ENCODE data around the gene LRRC59. TPM values are rescaled to one million over a fixed set of nuclear protein-coding genes. Genes with fewer than 3 reads are reported as not detected.

LRRC59 gene
- total RNA-seq, 1 experiment from 2014 or later: 177 TPM

DNA sequence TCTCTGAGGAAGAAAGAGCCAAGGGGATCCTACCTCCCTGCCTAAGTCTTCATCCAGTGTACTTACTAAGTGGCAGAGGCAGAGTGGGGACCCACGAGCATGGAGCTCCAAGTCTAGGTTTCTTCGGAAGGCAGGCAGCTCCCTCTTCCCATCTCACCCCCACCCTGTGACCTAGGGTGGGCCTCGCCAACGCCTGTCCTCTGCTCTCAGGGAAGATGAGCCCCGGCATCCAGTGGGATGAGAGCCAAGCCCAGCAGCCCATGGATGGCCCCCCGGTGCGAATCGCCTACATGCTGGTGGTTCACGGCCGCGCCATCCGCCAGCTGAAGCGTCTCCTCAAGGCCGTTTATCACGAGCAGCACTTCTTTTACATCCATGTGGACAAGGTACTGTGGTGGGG is 43.1 kb downstream of the LRRC59 start:
- peaks cover 36% of the 10 kb centered on the region for H3K36me3 ChIP-seq (ENCODE audit: insufficient read depth, low read length, poor library complexity, severe bottlenecking)
- no peak for TF ChIP-seq EZH2 (IDR thresholded peaks at IDR 0.05; ENCODE audit: borderline replicate concordance, low read depth, low read length, poor library complexity, severe bottlenecking)
- TF ChIP-seq, protein P1, sequence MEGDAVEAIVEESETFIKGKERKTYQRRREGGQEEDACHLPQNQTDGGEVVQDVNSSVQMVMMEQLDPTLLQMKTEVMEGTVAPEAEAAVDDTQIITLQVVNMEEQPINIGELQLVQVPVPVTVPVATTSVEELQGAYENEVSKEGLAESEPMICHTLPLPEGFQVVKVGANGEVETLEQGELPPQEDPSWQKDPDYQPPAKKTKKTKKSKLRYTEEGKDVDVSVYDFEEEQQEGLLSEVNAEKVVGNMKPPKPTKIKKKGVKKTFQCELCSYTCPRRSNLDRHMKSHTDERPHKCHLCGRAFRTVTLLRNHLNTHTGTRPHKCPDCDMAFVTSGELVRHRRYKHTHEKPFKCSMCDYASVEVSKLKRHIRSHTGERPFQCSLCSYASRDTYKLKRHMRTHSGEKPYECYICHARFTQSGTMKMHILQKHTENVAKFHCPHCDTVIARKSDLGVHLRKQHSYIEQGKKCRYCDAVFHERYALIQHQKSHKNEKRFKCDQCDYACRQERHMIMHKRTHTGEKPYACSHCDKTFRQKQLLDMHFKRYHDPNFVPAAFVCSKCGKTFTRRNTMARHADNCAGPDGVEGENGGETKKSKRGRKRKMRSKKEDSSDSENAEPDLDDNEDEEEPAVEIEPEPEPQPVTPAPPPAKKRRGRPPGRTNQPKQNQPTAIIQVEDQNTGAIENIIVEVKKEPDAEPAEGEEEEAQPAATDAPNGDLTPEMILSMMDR (conservative IDR thresholded peaks at IDR 0.05; ENCODE audit: low read depth, low read length): no peak
- H3K27me3 ChIP-seq (replicated peaks; ENCODE audit: insufficient read depth, low read depth, low read length, poor library complexity): no peaks in the 10 kb centered on the region
- no peak overlapping the region for H3K4me3 ChIP-seq (ENCODE audit: low read depth, low read length, poor library complexity, severe bottlenecking)
- intact Hi-C loops (cut with micrococcal nuclease; ENCODE audit: unreplicated experiment): no loop called here
- POLR2A ChIA-PET (ENCODE audit: low non-redundant PET): interaction anchor here (0.6 kb wide), 1 partner anchor 36 kb away, joined by 3 read pairs; no protein-coding TSS in a partner anchor
- no peaks in the 10 kb centered on the region for H3K4me1 ChIP-seq (ENCODE audit: insufficient read depth, low read length, poor library complexity, severe bottlenecking)
- no peak overlapping the region for H3K27ac ChIP-seq (ENCODE audit: low read depth, low read length, poor library complexity, severe bottlenecking)
- no peak for DNase-seq (ENCODE audit: low spot score)
- no TSS peak for BruUV-seq (replicated peaks)
- H3K9me3 ChIP-seq (ENCODE audit: low read depth, low read length, poor library complexity, severe bottlenecking): no peaks in the 10 kb centered on the region
- CTCF ChIA-PET: no interaction called here

DNA sequence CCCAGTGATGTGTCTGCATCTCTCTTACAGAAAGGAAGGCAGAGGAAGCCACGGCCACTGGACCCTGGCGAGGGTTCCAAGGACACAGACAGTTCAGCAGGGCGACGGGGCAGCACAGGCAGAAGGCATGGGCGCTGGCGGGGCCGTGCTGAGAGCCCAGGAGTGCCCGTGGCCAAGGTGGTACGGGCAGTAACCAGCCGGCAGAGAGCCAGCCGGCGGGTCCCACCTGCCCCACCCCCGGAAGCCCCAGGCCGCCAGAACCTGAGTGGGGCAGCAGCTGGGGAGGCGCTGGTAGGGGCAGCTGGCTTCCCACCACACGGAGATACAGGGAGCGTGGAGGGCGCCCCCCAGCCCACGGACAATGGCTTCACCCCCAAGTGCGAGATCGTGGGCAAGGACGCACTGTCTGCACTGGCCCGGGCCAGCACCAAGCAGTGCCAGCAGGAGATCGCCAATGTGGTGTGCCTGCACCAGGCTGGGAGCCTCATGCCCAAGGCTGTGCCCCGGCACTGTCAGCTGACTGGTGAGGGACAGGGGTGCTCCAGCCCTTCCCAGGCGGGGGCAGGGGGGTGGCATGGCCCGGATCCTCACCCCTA is 43.6 kb downstream of the LRRC59 start:
- peaks cover 32% of the 10 kb centered on the region for H3K36me3 ChIP-seq (ENCODE audit: insufficient read depth, low read length, poor library complexity, severe bottlenecking)
- no TSS peak for BruUV-seq (replicated peaks)
- POLR2A ChIA-PET (ENCODE audit: low non-redundant PET): interaction anchor here (0.6 kb wide), 1 partner anchor 36 kb away, joined by 3 read pairs; no protein-coding TSS in a partner anchor

GRCh38 chr17:50352693-50353599 is 44.4 kb downstream of the LRRC59 start:
- intact Hi-C loops (cut with micrococcal nuclease; ENCODE audit: unreplicated experiment): no loop called here
- no peak for DNase-seq (ENCODE audit: low spot score)
- BruUV-seq (replicated peaks): no TSS peak
- ChIA-PET CTCF (no interaction called here), POLR2A (ENCODE audit: low non-redundant PET) (no interaction called here)
- Histone ChIP-seq H3K27me3 (replicated peaks; ENCODE audit: insufficient read depth, low read depth, low read length, poor library complexity) (no peaks in the 10 kb centered on the region), H3K27ac (ENCODE audit: low read depth, low read length, poor library complexity, severe bottlenecking) (no peak overlapping the region), H3K36me3 (ENCODE audit: insufficient read depth, low read length, poor library complexity, severe bottlenecking) (peaks cover 29% of the 10 kb centered on the region), H3K4me3 (ENCODE audit: low read depth, low read length, poor library complexity, severe bottlenecking) (no peak overlapping the region), H3K9me3 (ENCODE audit: low read depth, low read length, poor library complexity, severe bottlenecking) (no peaks in the 10 kb centered on the region), H3K4me1 (ENCODE audit: insufficient read depth, low read length, poor library complexity, severe bottlenecking) (no peaks in the 10 kb centered on the region)
- no peak for TF ChIP-seq EZH2 (IDR thresholded peaks at IDR 0.05; ENCODE audit: borderline replicate concordance, low read depth, low read length, poor library complexity, severe bottlenecking)
- TF ChIP-seq, protein P1 (conservative IDR thresholded peaks at IDR 0.05; ENCODE audit: low read depth, low read length): no peak

More for the DNA sequence above, 43.6 kb downstream of the LRRC59 start:
- intact Hi-C loops (cut with micrococcal nuclease; ENCODE audit: unreplicated experiment): no loop called here
- CTCF ChIA-PET: no interaction called here
- H3K27me3 ChIP-seq (replicated peaks; ENCODE audit: insufficient read depth, low read depth, low read length, poor library complexity): no peaks in the 10 kb centered on the region
- H3K4me1 ChIP-seq (ENCODE audit: insufficient read depth, low read length, poor library complexity, severe bottlenecking): no peaks in the 10 kb centered on the region
- no peak for DNase-seq (ENCODE audit: low spot score)
- H3K4me3 ChIP-seq (ENCODE audit: low read depth, low read length, poor library complexity, severe bottlenecking): no peak overlapping the region
- no peaks in the 10 kb centered on the region for H3K9me3 ChIP-seq (ENCODE audit: low read depth, low read length, poor library complexity, severe bottlenecking)
- TF ChIP-seq, protein P1 (conservative IDR thresholded peaks at IDR 0.05; ENCODE audit: low read depth, low read length): no peak
- no peak for TF ChIP-seq EZH2 (IDR thresholded peaks at IDR 0.05; ENCODE audit: borderline replicate concordance, low read depth, low read length, poor library complexity, severe bottlenecking)
- H3K27ac ChIP-seq (ENCODE audit: low read depth, low read length, poor library complexity, severe bottlenecking): no peak overlapping the region

Data from A673 (cell line).